A549 (cell line): ENCODE results near the gene ADSL. TPM values are rescaled to one million over a fixed set of nuclear protein-coding genes. Genes with fewer than 3 reads are reported as not detected.

Experiments used
- ATAC-seq, 2 experiments: fragments of 200-7000 bp in 1 of 2; fragments of >200 bp in 1 of 2; cut with Nextera tagmentation in 1 of 2; cut with Tn5 transposase in 1 of 2; 3 replicates each; pipeline versions ENCODE4 v1.8.0 to v1.9.1; 2018 to 2020; ENCODE audit warnings: mild to moderate bottlenecking in 1 of 2, moderate library complexity in 1 of 2
- CTCF ChIA-PET: fragments of 300-600 bp; sonication (Branson Sonifier 250); formaldehyde crosslinking; extraction: SDS; loops from one replicate; lab custom pipeline; 2021; ENCODE audit warnings: antibody characterized with exemption, inconsistent platforms; lab: Yijun Ruan, JAX
- POLR2A ChIA-PET: fragments of 350-600 bp; formaldehyde crosslinking; extraction: SDS; loops from one replicate; lab custom pipeline; 2021; ENCODE audit warnings: antibody characterized with exemption, inconsistent platforms; lab: Yijun Ruan, JAX
- DNase-seq, 2 experiments: peaks; one replicate each; pipeline versions ENCODE4 v3.0.0 to v3.0.0-alpha.2; 2011 to 2016; ENCODE audit warnings: low read depth in 1 of 2, low spot score in 1 of 2
- FAIRE-seq: peaks from 2 replicates; lab custom pipeline; 2011; peaks lifted over from hg19 to GRCh38; lab: Jason Lieb, UNC
- H3K27ac ChIP-seq, 2 experiments: fragments of >200 bp; sonication (Bioruptor Twin); formaldehyde crosslinking; 3 replicates each; pipeline ENCODE4 v1.5.1; 2016 to 2017
- H3K4me1 ChIP-seq: fragments of >200 bp; sonication (Bioruptor Twin); formaldehyde crosslinking; 3 replicates; pipeline ENCODE4 v1.6.1; 2016
- H3K4me2 ChIP-seq: fragments of >200 bp; sonication (Bioruptor Twin); formaldehyde crosslinking; 3 replicates; pipeline ENCODE4 v1.6.1; 2016
- H3K4me3 ChIP-seq: fragments of >200 bp; sonication (Bioruptor Twin); formaldehyde crosslinking; 3 replicates; pipeline ENCODE4 v1.5.1; 2016
- H3K9me3 ChIP-seq: fragments of >200 bp; sonication (Bioruptor Twin); formaldehyde crosslinking; 3 replicates; pipeline ENCODE4 v1.6.1; 2016
- BCL3 ChIP-seq: fragments of >200 bp; sonication (Bioruptor Twin); formaldehyde crosslinking; IDR thresholded peaks from 3 replicates; pipeline ENCODE4 v1.6.1; 2016
- BHLHE40 ChIP-seq: IDR thresholded peaks from 2 replicates; pipeline ENCODE4 v1.6.1; 2012; ENCODE audit warnings: low read depth, low read length, inconsistent platforms
- EHMT2 ChIP-seq: fragments of 200-600 bp; sonication (generic); IDR thresholded peaks from 2 replicates; pipeline ENCODE4 v1.6.1; 2016; ENCODE audit warnings: antibody characterized with exemption, low read depth, mild to moderate bottlenecking, moderate library complexity
- FOSL2 ChIP-seq, 2 experiments: fragments of 450-650 bp in 1 of 2; fragments of >200 bp in 1 of 2; sonication (Bioruptor Twin) in 1 of 2; formaldehyde crosslinking; IDR thresholded peaks; 2 replicates each; pipeline versions ENCODE4 v1.5.0 to v1.6.1; 2016 to 2020; ENCODE audit warnings: mild to moderate bottlenecking in 1 of 2, moderate library complexity in 1 of 2
- FOXS1 ChIP-seq: fragments of 250-450 bp; sonication (Bioruptor Pico); IDR thresholded peaks from 2 replicates; pipeline ENCODE4 v1.5.0; 2020; ENCODE audit warnings: mild to moderate bottlenecking, moderate library complexity
- HEYL ChIP-seq: fragments of 250-450 bp; sonication (Bioruptor Pico); IDR thresholded peaks from 2 replicates; pipeline ENCODE4 v1.8.0; 2021; ENCODE audit warnings: mild to moderate bottlenecking, moderate library complexity
- KDM5A ChIP-seq: fragments of 200-600 bp; sonication (generic); IDR thresholded peaks from 2 replicates; pipeline ENCODE4 v1.6.1; 2016; ENCODE audit warnings: antibody characterized with exemption, mild to moderate bottlenecking
- POLR2AphosphoS2 ChIP-seq: conservative IDR thresholded peaks from 2 replicates; pipeline ENCODE4 v1.6.1; 2012; ENCODE audit warnings: low read length, improper control_type of control experiment, inconsistent platforms
- RAD21 ChIP-seq, 2 experiments: fragments of >200 bp in 1 of 2; sonication (Bioruptor Twin) in 1 of 2; formaldehyde crosslinking in 1 of 2; IDR thresholded peaks in 1 of 2; conservative IDR thresholded peaks in 1 of 2; 2 replicates in 1 of 2; 3 replicates in 1 of 2; pipeline ENCODE4 v1.6.1; 2012 to 2018; ENCODE audit warnings: inconsistent platforms in 1 of 2
- RCOR1 ChIP-seq: fragments of 150-350 bp; IDR thresholded peaks from 2 replicates; pipeline ENCODE4 v1.6.1; 2014; ENCODE audit warnings: antibody characterized with exemption, low read length, low read depth
- SMC3 ChIP-seq: fragments of >200 bp; sonication (Bioruptor Twin); formaldehyde crosslinking; IDR thresholded peaks from 3 replicates; pipeline ENCODE4 v1.6.1; 2018; ENCODE audit warnings: inconsistent platforms
- TP53 ChIP-seq: fragments of 250-450 bp; sonication (Bioruptor Pico); IDR thresholded peaks from 2 replicates; pipeline ENCODE4 v1.5.0; 2021; ENCODE audit warnings: mild to moderate bottlenecking, moderate library complexity
- ZFP36 ChIP-seq: fragments of 450-650 bp; IDR thresholded peaks from 2 replicates; pipeline ENCODE4 v1.6.1; 2014; ENCODE audit warnings: borderline replicate concordance; ENCODE audit not compliant: partially characterized antibody
- ZNF302 ChIP-seq: fragments of 250-450 bp; sonication (Bioruptor Pico); IDR thresholded peaks from 2 replicates; pipeline ENCODE4 v1.9.0; 2021; ENCODE audit warnings: inconsistent platforms, mild to moderate bottlenecking, moderate library complexity
- WGBS: methylation state at CpG from one replicate; pipeline ENCODE4 v1.1.6; 2017; ENCODE audit errors: missing lambda C conversion rate; 5-methylcytosine and 5-hydroxymethylcytosine counted together
- polyA plus RNA-seq, 4 experiments: library from polyadenylated mRNA; depleted of rRNA in 3 of 4; stranded (reverse); fragments of >200 nt; fragmentation: RNase III in 1 of 4; extraction: RNeasy Plus Mini Kit Qiagen cat#74134 plus additional on column Dnase treatment in 1 of 4; gene quantifications; 2 replicates in 3 of 4; 3 replicates in 1 of 4; pipeline ENCODE4 v1.2.3, GENCODE V29; 2011 to 2017
- TF ChIP-seq, protein P1 (sequence below): fragments of 200-600 bp; sonication (generic); IDR thresholded peaks from 2 replicates; pipeline ENCODE4 v1.6.1; 2016; ENCODE audit warnings: antibody characterized with exemption, mild to moderate bottlenecking, moderate library complexity
- TF ChIP-seq, protein P2 (sequence below): fragments of >200 bp; sonication (Bioruptor Twin); formaldehyde crosslinking; IDR thresholded peaks from 3 replicates; pipeline ENCODE4 v1.5.1; 2016

Gene ADSL
- polyA plus RNA-seq, 2 of the 4 experiments (the other 2 are of a cell fraction): 85.6 to 126 TPM

DNA sequence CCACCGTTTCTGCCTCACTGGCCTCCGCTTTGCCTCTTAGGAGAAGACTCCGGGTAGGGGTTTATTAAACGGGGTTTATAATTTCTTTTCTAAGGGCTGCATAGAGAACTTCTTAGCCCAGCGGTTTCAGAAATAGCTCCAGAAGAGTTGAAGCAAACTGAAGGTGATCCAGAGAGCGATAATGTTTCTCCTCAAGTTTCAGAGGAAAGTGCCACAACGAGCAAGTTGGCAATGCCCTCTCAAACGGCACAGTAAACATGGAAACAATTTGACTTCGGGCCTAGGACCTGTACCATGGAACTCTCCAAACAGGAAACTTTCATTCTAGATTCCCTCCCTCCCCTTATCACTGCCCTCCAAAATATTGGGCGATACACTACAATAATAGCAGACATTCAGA is 1.0 kb downstream of the ADSL start:
- Histone ChIP-seq H3K4me1 (peaks cover 20% of the 10 kb centered on the region), H3K4me2 (peak overlapping the region; percentile 96), H3K27ac (peak overlapping the region; percentile 87 to 97), H3K4me3 (peak overlapping the region; percentile 72), H3K9me3 (no peaks in the 10 kb centered on the region)
- WGBS: 9% methylated on average over 10 of the region's 10 CpGs
- TF ChIP-seq BHLHE40 (no peak), TP53 (CRISPR knock-in tag) (no peak), SMC3 (no peak), HEYL (no peak), EHMT2 (no peak), FOXS1 (CRISPR knock-in tag) (no peak), BCL3 (no peak), ZFP36 (no peak), ZNF302 (CRISPR knock-in tag) (no peak), RCOR1 (no peak), FOSL2 (IDR thresholded peaks at IDR 0.05) (no peak), FOSL2 (CRISPR knock-in tag; IDR thresholded peaks at IDR 0.05) (no peak), KDM5A (no peak)
- TF ChIP-seq, protein P1, sequence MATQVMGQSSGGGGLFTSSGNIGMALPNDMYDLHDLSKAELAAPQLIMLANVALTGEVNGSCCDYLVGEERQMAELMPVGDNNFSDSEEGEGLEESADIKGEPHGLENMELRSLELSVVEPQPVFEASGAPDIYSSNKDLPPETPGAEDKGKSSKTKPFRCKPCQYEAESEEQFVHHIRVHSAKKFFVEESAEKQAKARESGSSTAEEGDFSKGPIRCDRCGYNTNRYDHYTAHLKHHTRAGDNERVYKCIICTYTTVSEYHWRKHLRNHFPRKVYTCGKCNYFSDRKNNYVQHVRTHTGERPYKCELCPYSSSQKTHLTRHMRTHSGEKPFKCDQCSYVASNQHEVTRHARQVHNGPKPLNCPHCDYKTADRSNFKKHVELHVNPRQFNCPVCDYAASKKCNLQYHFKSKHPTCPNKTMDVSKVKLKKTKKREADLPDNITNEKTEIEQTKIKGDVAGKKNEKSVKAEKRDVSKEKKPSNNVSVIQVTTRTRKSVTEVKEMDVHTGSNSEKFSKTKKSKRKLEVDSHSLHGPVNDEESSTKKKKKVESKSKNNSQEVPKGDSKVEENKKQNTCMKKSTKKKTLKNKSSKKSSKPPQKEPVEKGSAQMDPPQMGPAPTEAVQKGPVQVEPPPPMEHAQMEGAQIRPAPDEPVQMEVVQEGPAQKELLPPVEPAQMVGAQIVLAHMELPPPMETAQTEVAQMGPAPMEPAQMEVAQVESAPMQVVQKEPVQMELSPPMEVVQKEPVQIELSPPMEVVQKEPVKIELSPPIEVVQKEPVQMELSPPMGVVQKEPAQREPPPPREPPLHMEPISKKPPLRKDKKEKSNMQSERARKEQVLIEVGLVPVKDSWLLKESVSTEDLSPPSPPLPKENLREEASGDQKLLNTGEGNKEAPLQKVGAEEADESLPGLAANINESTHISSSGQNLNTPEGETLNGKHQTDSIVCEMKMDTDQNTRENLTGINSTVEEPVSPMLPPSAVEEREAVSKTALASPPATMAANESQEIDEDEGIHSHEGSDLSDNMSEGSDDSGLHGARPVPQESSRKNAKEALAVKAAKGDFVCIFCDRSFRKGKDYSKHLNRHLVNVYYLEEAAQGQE: no peak
- POLR2A ChIA-PET: interaction anchor here (0.5 to 5.0 kb wide), 6 partner anchors 12 to 851 kb away, joined by 3 to 31 read pairs (median 5); partner anchors contain the start of gene TNRC6B
- CTCF ChIA-PET: interaction anchor here (0.6 to 3.6 kb wide), 15 partner anchors 10 to 813 kb away, joined by 3 to 31 read pairs (median 4); partner anchors contain the start of gene SGSM3
- no peak for DNase-seq
- FAIRE-seq: no peak
- ATAC-seq: no peak

- Histone ChIP-seq H3K4me1 (peaks cover 20% of the 10 kb centered on the region), H3K9me3 (no peaks in the 10 kb centered on the region), H3K4me3 (peak overlapping the region; percentile 72), H3K27ac (peak overlapping the region in 1 of 2 experiments; percentile 87; a peak in 2 of 6 replicates), H3K4me2 (peak overlapping the region; percentile 96)
- no peak for FAIRE-seq
- peak; percentile 41 to 52; a peak in 2 of 6 replicates for ATAC-seq
- peak; percentile 68 to 73 for TF ChIP-seq RAD21 (conservative IDR thresholded peaks at IDR 0.05 in 1 of 2, IDR thresholded peaks at IDR 0.05 in 1 of 2)
- TF ChIP-seq, protein P2, sequence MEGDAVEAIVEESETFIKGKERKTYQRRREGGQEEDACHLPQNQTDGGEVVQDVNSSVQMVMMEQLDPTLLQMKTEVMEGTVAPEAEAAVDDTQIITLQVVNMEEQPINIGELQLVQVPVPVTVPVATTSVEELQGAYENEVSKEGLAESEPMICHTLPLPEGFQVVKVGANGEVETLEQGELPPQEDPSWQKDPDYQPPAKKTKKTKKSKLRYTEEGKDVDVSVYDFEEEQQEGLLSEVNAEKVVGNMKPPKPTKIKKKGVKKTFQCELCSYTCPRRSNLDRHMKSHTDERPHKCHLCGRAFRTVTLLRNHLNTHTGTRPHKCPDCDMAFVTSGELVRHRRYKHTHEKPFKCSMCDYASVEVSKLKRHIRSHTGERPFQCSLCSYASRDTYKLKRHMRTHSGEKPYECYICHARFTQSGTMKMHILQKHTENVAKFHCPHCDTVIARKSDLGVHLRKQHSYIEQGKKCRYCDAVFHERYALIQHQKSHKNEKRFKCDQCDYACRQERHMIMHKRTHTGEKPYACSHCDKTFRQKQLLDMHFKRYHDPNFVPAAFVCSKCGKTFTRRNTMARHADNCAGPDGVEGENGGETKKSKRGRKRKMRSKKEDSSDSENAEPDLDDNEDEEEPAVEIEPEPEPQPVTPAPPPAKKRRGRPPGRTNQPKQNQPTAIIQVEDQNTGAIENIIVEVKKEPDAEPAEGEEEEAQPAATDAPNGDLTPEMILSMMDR: peak; percentile 70
- no peak for TF ChIP-seq POLR2AphosphoS2
- no peak for TF ChIP-seq EHMT2
- TF ChIP-seq SMC3: peak; percentile 45; the same call in 2 of the 3 replicates
- CTCF ChIA-PET: interaction anchor here (0.6 to 3.6 kb wide), 17 partner anchors 10 to 813 kb away, joined by 3 to 31 read pairs (median 4); partner anchors contain the start of gene SGSM3
- WGBS: 44% methylated on average over 10 of the region's 10 CpGs
- DNase-seq: peak; percentile 46 to 57
- POLR2A ChIA-PET: interaction anchor here (5.0 kb wide), 1 partner anchor 304 kb away, joined by 31 read pairs; no protein-coding TSS in a partner anchor
These were observed 1.8 kb downstream of the ADSL start for GRCh38 chr22:40348025-40348658.
